HepG2 (cell line): Measurements from ENCODE around the gene VIT. TPM values are rescaled to one million over a fixed set of nuclear protein-coding genes. Genes with fewer than 3 reads are reported as not detected.

Source experiments
- CHCHD3 ChIP-seq: sonication (generic); formaldehyde crosslinking; IDR thresholded peaks from 2 replicates; pipeline ENCODE4 v1.8.0; 2022; ENCODE audit warnings: mild to moderate bottlenecking, missing genetic modification reagents, moderate library complexity
- FOXA3 ChIP-seq: IDR thresholded peaks from 2 replicates; pipeline ENCODE4 v1.6.1; 2016; ENCODE audit warnings: missing genetic modification reagents, missing compliant biosample characterization
- GATAD2A ChIP-seq: IDR thresholded peaks from 2 replicates; pipeline ENCODE4 v1.6.1; 2016
- HDAC1 ChIP-seq: sonication (generic); formaldehyde crosslinking; IDR thresholded peaks from 2 replicates; pipeline ENCODE4 v1.5.1; 2020; ENCODE audit warnings: mild to moderate bottlenecking, missing genetic modification reagents
- HMG20A ChIP-seq: IDR thresholded peaks from 2 replicates; pipeline ENCODE4 v1.6.1; 2016; ENCODE audit warnings: borderline replicate concordance
- HNRNPL ChIP-seq: fragments of 200-400 bp; formaldehyde crosslinking; IDR thresholded peaks from 2 replicates; pipeline ENCODE4 v1.6.1; 2017; ENCODE audit warnings: mild to moderate bottlenecking, low read depth, low read length
- MXD1 ChIP-seq: sonication (generic); formaldehyde crosslinking; IDR thresholded peaks from 2 replicates; pipeline ENCODE4 v1.4.0; 2020; ENCODE audit warnings: mild to moderate bottlenecking, missing genetic modification reagents
- PATZ1 ChIP-seq: sonication (generic); formaldehyde crosslinking; IDR thresholded peaks from 2 replicates; pipeline ENCODE4 v1.4.0; 2020; ENCODE audit warnings: missing genetic modification reagents
- SAP130 ChIP-seq: IDR thresholded peaks from 2 replicates; pipeline ENCODE4 v1.6.1; 2016; ENCODE audit warnings: low read depth
- SOX6 ChIP-seq, 2 experiments: fragments of 450-650 bp in 1 of 2; sonication (generic) in 1 of 2; formaldehyde crosslinking in 1 of 2; IDR thresholded peaks; 2 replicates each; pipeline versions ENCODE4 v1.4.0 to v1.6.1; 2017 to 2020; ENCODE audit warnings: antibody characterized with exemption in 1 of 2, mild to moderate bottlenecking in 1 of 2, missing genetic modification reagents in 1 of 2
- TCF7 ChIP-seq: sonication (generic); IDR thresholded peaks from 2 replicates; pipeline ENCODE4 v1.6.1; 2016; ENCODE audit warnings: antibody characterized with exemption, low read depth
- ZGPAT ChIP-seq: IDR thresholded peaks from 2 replicates; pipeline ENCODE4 v1.6.1; 2016; ENCODE audit warnings: mild to moderate bottlenecking
- ZNF207 ChIP-seq: fragments of 450-650 bp; IDR thresholded peaks from 2 replicates; pipeline ENCODE4 v1.6.1; 2016; ENCODE audit warnings: antibody characterized with exemption, borderline replicate concordance
- ZNF326 ChIP-seq: sonication (generic); formaldehyde crosslinking; IDR thresholded peaks from 2 replicates; pipeline ENCODE4 v1.4.0; 2020; ENCODE audit warnings: missing genetic modification reagents, borderline replicate concordance
- ZNF329 ChIP-seq: sonication (generic); formaldehyde crosslinking; IDR thresholded peaks from 2 replicates; pipeline ENCODE4 v1.9.0; 2021; ENCODE audit warnings: low read depth, mild to moderate bottlenecking, missing genetic modification reagents
- ZNF510 ChIP-seq: sonication (generic); formaldehyde crosslinking; IDR thresholded peaks from 2 replicates; pipeline ENCODE4 v1.4.0; 2020; ENCODE audit warnings: low read depth, mild to moderate bottlenecking, missing genetic modification reagents
- ZNF687 ChIP-seq: sonication (generic); formaldehyde crosslinking; IDR thresholded peaks from 2 replicates; pipeline ENCODE4 v1.5.1; 2020; ENCODE audit warnings: mild to moderate bottlenecking, missing genetic modification reagents, moderate library complexity
- ZNF710 ChIP-seq: sonication (generic); formaldehyde crosslinking; IDR thresholded peaks from 2 replicates; pipeline ENCODE4 v1.5.0; 2020; ENCODE audit warnings: mild to moderate bottlenecking, missing genetic modification reagents, borderline replicate concordance
- polyA plus RNA-seq, 8 experiments: library from polyadenylated mRNA; depleted of rRNA in 3 of 8; stranded (reverse) in 7 of 8; unstranded in 1 of 8; fragments of >200 nt; fragmentation: Illumina TruSeq in 4 of 8; extraction: Trizol in 4 of 8; gene quantifications; 2 replicates each; pipeline versions ENCODE4 v1.2.1 to v1.2.3, GENCODE V29; 2011 to 2016; ENCODE audit warnings: low read depth in 4 of 8, missing spikeins in 1 of 8, mixed read lengths in 1 of 8; ENCODE audit not compliant: insufficient read depth in 1 of 8
- total RNA-seq, 5 experiments: library from RNA; depleted of rRNA; stranded (reverse); fragments of >200 nt; fragmentation: Illumina TruSeq; extraction: Trizol; gene quantifications; 2 replicates each; pipeline ENCODE4 v1.2.3, GENCODE V29; 2016; ENCODE audit warnings: low read depth in 1 of 5

VIT gene
- total and polyA plus RNA-seq, 2 of the 13 experiments (the other 11 are each of a cell fraction or from before 2014, with no cell fraction given): not detected

GRCh38 chr2:36754578-36754977 lies 58.1 kb downstream of the VIT start (continued):
- peak; percentile 18; the same call in 1 of the 2 replicates for TF ChIP-seq SAP130 (CRISPR knock-in tag)
- TF ChIP-seq GATAD2A (CRISPR knock-in tag): peak; percentile 49
- TF ChIP-seq HNRNPL: no peak
- 0 out of 2 replicates have a peak, but pooled peaks have one; percentile 26 for TF ChIP-seq ZNF710 (CRISPR knock-in tag)
- no peak for TF ChIP-seq ZNF510 (CRISPR knock-in tag)
- no peak for TF ChIP-seq SOX6 (IDR thresholded peaks at IDR 0.05)
- TF ChIP-seq SOX6 (CRISPR knock-in tag; IDR thresholded peaks at IDR 0.05): peak; percentile 70
- no peak for TF ChIP-seq ZNF207
- TF ChIP-seq ZNF329 (CRISPR knock-in tag): no peak
- TF ChIP-seq HDAC1: no peak
- no peak for TF ChIP-seq ZNF687
- TF ChIP-seq HMG20A (CRISPR knock-in tag): peak; percentile 52; the same call in 1 of the 2 replicates
- no peak for TF ChIP-seq CHCHD3 (CRISPR knock-in tag)
- no peak for TF ChIP-seq MXD1 (CRISPR knock-in tag)
- TF ChIP-seq PATZ1 (CRISPR knock-in tag): no peak
- peak; percentile 67 for TF ChIP-seq FOXA3
- TF ChIP-seq ZGPAT (CRISPR knock-in tag): 0 out of 2 replicates have a peak, but pooled peaks have one; percentile 30
- peak; percentile 52; the same call in 1 of the 2 replicates for TF ChIP-seq TCF7
- no peak for TF ChIP-seq ZNF326 (CRISPR knock-in tag)
